ENCODE data around the gene HID1. TPM values are rescaled to one million over a fixed set of nuclear protein-coding genes. Genes with fewer than 3 reads are reported as not detected.

The HID1 gene
- total and polyA plus RNA-seq, 9 of the 15 experiments (the other 6 are each of a cell fraction or from before 2014, with no cell fraction given) = 0.14 to 2.1 (median 0.54) TPM; not detected in 2

GRCh38 chr17:75012346-75013091 is 40.0 kb upstream of the HID1 start, which contains the start of gene MRPL58 (continued):
- TF ChIP-seq CBX5 (IDR thresholded peaks at IDR 0.05; ENCODE audit: borderline replicate concordance, low read depth) = peak; percentile 63; the same call in 1 of the 2 replicates
- TF ChIP-seq SRF (CRISPR knock-in tag; IDR thresholded peaks at IDR 0.05) = peak in 1 of 2 experiments; percentile 88; a peak in 2 of 4 replicates
- TF ChIP-seq KLF1 (tag; IDR thresholded peaks at IDR 0.05) = no peak
- TF ChIP-seq CTCFL (IDR thresholded peaks at IDR 0.05; ENCODE audit: borderline replicate concordance, insufficient read depth, low read depth, low read length, poor library complexity, severe bottlenecking) = peak; percentile 82
- TF ChIP-seq RBM17 (IDR thresholded peaks at IDR 0.05; ENCODE audit: borderline replicate concordance, low read depth, low read length) = no peak
- no peak for TF ChIP-seq MCM2 (IDR thresholded peaks at IDR 0.05; ENCODE audit: low read depth)
- TF ChIP-seq HES1 (IDR thresholded peaks at IDR 0.05; ENCODE audit: low read depth) = no peak
- TF ChIP-seq FOXA1 (IDR thresholded peaks at IDR 0.05; ENCODE audit: borderline replicate concordance) = no peak
- no peak for TF ChIP-seq ZNF79 (CRISPR knock-in tag; IDR thresholded peaks at IDR 0.05; ENCODE audit: low read depth)
- TF ChIP-seq ZNF785 (CRISPR knock-in tag; IDR thresholded peaks at IDR 0.05) = no peak
- no peak for TF ChIP-seq MYBL2 (IDR thresholded peaks at IDR 0.05; ENCODE audit: low read depth)
- TF ChIP-seq MYBL2 (CRISPR knock-in tag; IDR thresholded peaks at IDR 0.05; ENCODE audit: borderline replicate concordance) = no peak
- peak; percentile 20; the same call in 1 of the 2 replicates for TF ChIP-seq CREB3L1 (IDR thresholded peaks at IDR 0.05; ENCODE audit: borderline replicate concordance, low read depth)
- TF ChIP-seq ATF3 (IDR thresholded peaks at IDR 0.05) = no peak
- TF ChIP-seq ATF3 (CRISPR knock-in tag; conservative IDR thresholded peaks at IDR 0.05) = no peak; the same call in 1 of the 2 replicates
- no peak for TF ChIP-seq ZNF444 (CRISPR knock-in tag; IDR thresholded peaks at IDR 0.05)
- peak in 1 of 2 experiments; percentile 63; a peak in 1 of 4 replicates for TF ChIP-seq TBL1XR1 (IDR thresholded peaks at IDR 0.05; ENCODE audit: low read length in 2 of 2)
- TF ChIP-seq ZNF696 (CRISPR knock-in tag; conservative IDR thresholded peaks at IDR 0.05) = no peak
- TF ChIP-seq USF2 (CRISPR knock-in tag; IDR thresholded peaks at IDR 0.05) = no peak
- peak; percentile 49; the same call in 1 of the 2 replicates for TF ChIP-seq ARID1B (IDR thresholded peaks at IDR 0.05)
- TF ChIP-seq ZNF408 (CRISPR knock-in tag; IDR thresholded peaks at IDR 0.05; ENCODE audit: low read depth) = no peak
